ENCODE data around the gene RHOJ. TPM values are rescaled to one million over a fixed set of nuclear protein-coding genes. Genes with fewer than 3 reads are reported as not detected.

Gene RHOJ
- total RNA-seq, 6 donors from 2014 or later = 4.6 to 42.5 (median 14.7) TPM

DNA sequence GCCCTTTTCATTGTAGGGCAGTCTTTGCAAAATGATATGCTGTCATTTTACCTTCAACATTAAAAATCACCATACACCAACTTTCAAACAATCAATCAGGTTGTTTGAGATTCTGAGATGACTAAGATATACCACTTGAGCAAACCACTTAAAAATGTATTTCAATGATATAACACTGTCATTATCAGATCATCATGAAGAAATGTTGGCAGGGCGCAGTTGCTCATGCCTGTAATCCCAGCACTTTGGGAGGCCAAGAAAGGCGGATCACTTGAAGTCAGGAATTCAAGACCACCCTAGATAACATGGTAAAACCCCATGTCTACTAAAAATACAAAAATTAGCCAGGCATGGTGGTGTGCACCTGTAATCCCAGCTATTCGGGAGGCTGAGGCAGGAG is 13.0 kb upstream of the RHOJ start:
- no peak for TF ChIP-seq POLR2AphosphoS5 (IDR thresholded peaks at IDR 0.05)
- TF ChIP-seq EP300 (IDR thresholded peaks at IDR 0.05) = no peak
- TF ChIP-seq POLR2A (IDR thresholded peaks at IDR 0.05) = no peak
- TF ChIP-seq, protein P1, sequence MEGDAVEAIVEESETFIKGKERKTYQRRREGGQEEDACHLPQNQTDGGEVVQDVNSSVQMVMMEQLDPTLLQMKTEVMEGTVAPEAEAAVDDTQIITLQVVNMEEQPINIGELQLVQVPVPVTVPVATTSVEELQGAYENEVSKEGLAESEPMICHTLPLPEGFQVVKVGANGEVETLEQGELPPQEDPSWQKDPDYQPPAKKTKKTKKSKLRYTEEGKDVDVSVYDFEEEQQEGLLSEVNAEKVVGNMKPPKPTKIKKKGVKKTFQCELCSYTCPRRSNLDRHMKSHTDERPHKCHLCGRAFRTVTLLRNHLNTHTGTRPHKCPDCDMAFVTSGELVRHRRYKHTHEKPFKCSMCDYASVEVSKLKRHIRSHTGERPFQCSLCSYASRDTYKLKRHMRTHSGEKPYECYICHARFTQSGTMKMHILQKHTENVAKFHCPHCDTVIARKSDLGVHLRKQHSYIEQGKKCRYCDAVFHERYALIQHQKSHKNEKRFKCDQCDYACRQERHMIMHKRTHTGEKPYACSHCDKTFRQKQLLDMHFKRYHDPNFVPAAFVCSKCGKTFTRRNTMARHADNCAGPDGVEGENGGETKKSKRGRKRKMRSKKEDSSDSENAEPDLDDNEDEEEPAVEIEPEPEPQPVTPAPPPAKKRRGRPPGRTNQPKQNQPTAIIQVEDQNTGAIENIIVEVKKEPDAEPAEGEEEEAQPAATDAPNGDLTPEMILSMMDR (IDR thresholded peaks at IDR 0.05) = no peak
- no peaks in the 10 kb centered on the region for H3K9me3 ChIP-seq
- H3K36me3 ChIP-seq = no peaks in the 10 kb centered on the region
- H3K27ac ChIP-seq = no peak overlapping the region
- H3K4me1 ChIP-seq = peaks cover 0 to 6% (median 2%) of the 10 kb centered on the region in 4 donors
- WGBS, 2 donors = 92 to 95% methylated on average over 3 of the region's 3 CpGs
- ATAC-seq (ENCODE audit: low FRiP score in 2 of 2) (no peak), DNase-seq (no peak)
- no peaks in the 10 kb centered on the region for H3K27me3 ChIP-seq
- H3K4me3 ChIP-seq = no peak overlapping the region

DNA sequence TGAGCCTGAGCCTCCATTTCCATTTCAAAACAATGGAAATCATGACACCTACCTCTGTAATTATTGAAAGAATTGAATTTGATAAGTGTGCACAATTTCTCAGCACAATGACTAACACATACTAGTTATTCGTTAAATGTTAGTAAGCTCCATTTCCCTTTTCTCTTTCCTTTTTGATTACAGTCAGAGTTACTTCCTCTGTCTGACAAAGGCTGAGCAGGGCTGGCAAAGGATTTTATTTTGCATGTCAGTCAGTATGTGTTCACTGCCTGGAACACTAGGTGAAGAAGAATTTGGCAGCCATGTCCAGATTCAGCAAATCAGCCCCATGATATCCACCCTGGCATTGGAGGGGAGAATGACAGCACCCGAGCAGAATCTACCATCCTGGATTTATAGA is 12.2 kb upstream of the RHOJ start:
- 40 to 52% methylated on average over 2 of the region's 2 CpGs for WGBS, 2 donors
- TF ChIP-seq POLR2AphosphoS5 (IDR thresholded peaks at IDR 0.05) (peak in 1 of 2 donors; percentile 9), POLR2A (IDR thresholded peaks at IDR 0.05) (no peak)
- no peak for DNase-seq
- Histone ChIP-seq H3K27ac (peak overlapping the region in 2 of 4 donors; percentile 15 to 29), H3K4me3 (no peak overlapping the region), H3K36me3 (no peaks in the 10 kb centered on the region), H3K27me3 (no peaks in the 10 kb centered on the region), H3K9me3 (no peaks in the 10 kb centered on the region), H3K4me1 (peaks cover 0 to 6% (median 2%) of the 10 kb centered on the region in 4 donors)
- ATAC-seq (ENCODE audit: low FRiP score in 2 of 2) = no peak

DNA sequence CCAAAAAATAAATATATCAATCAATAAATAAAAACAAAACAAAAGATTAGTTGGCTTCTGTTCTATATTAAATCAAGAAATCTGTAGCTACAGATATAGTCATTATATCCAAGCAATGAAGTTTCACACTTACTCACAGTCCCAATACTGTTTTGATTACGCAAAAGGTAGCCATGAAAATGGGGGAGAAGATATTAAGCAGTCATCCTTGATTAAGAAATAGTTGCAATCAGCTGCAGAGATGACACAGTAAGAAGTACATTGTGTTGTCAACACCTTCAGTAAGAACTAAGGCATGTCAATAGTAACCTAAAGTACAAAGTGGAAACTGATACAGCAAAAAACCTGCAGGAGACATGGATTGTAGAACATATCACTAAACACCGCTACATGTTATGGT is 11.0 kb upstream of the RHOJ start:
- WGBS, 2 donors = 93 to 95% methylated on average over 2 of the region's 2 CpGs
- no peak for DNase-seq
- H3K27me3 ChIP-seq = no peaks in the 10 kb centered on the region
- H3K9me3 ChIP-seq = no peaks in the 10 kb centered on the region
- TF ChIP-seq EP300 (IDR thresholded peaks at IDR 0.05) = no peak
- no peak overlapping the region for H3K27ac ChIP-seq
- no peaks in the 10 kb centered on the region for H3K36me3 ChIP-seq
- no peak overlapping the region for H3K4me3 ChIP-seq
- peaks cover 0 to 6% (median 2%) of the 10 kb centered on the region in 4 donors for H3K4me1 ChIP-seq
- ATAC-seq (ENCODE audit: low FRiP score in 2 of 2) = no peak

DNA sequence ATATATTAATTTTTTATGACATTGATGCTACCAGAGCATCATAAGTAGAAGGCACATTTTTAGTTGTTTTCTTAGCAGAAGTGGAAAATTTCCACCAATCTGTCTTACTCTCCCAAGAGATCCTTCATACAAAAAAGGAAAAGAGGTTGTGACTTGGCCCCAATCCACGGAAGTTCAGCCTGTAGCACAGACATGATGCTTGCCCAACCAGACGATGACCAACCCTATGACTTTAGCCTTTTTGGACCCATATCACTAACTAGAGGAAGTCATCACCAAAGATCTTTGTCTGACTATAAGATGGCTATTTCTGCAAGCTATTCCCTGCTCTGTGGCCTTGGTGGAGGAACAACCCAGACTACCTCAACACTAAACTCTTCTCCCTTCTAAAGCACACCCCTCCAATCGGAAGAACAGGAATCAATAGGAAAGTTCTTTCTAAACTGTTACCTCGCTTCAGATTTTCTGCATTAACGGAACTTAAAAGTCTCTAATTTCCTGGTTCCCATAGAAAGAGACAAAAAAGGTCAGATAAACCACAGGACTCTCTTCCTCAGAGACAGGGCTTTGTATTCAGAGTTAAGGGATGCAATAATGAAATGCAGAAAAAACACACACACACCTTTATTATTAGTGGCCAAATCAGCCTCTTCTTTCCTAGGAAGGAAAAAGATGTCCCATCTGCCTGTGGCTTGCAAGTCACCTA is 4.1 kb upstream of the RHOJ start:
- 91 to 92% methylated on average over 5 of the region's 5 CpGs for WGBS, 2 donors
- no peaks in the 10 kb centered on the region for H3K27me3 ChIP-seq
- TF ChIP-seq EP300 (IDR thresholded peaks at IDR 0.05) (no peak), POLR2AphosphoS5 (IDR thresholded peaks at IDR 0.05) (no peak), POLR2A (IDR thresholded peaks at IDR 0.05) (no peak)
- TF ChIP-seq, protein P1 (IDR thresholded peaks at IDR 0.05) = no peak

GRCh38 chr14:63200767-63201166 is 3.5 kb upstream of the RHOJ start:
- DNase-seq (no peak), ATAC-seq (ENCODE audit: low FRiP score in 2 of 2) (peak in 1 of 2 donors; percentile 46)
- Histone ChIP-seq H3K27me3 (no peaks in the 10 kb centered on the region), H3K4me1 (peaks cover 0 to 8% (median 6%) of the 10 kb centered on the region in 4 donors), H3K27ac (no peak overlapping the region), H3K4me3 (no peak overlapping the region), H3K36me3 (no peaks in the 10 kb centered on the region), H3K9me3 (no peaks in the 10 kb centered on the region)
- TF ChIP-seq, protein P1 (IDR thresholded peaks at IDR 0.05) = no peak
- no peak for TF ChIP-seq POLR2AphosphoS5 (IDR thresholded peaks at IDR 0.05)

More for the DNA sequence above, 4.1 kb upstream of the RHOJ start:
- no peak overlapping the region for H3K27ac ChIP-seq
- H3K9me3 ChIP-seq = no peaks in the 10 kb centered on the region
- peaks cover 0 to 8% (median 6%) of the 10 kb centered on the region in 4 donors for H3K4me1 ChIP-seq
- H3K4me3 ChIP-seq = no peak overlapping the region
- DNase-seq (no peak), ATAC-seq (ENCODE audit: low FRiP score in 2 of 2) (peak in 1 of 2 donors; percentile 60)
- H3K36me3 ChIP-seq = no peaks in the 10 kb centered on the region

- no peaks in the 10 kb centered on the region for H3K27me3 ChIP-seq
- peak overlapping the region in 1 of 4 donors; percentile 92 for H3K27ac ChIP-seq
- 90 to 93% methylated on average over 2 of the region's 2 CpGs for WGBS, 2 donors
- DNase-seq (no peak), ATAC-seq (ENCODE audit: low FRiP score in 2 of 2) (no peak)
- no peak overlapping the region for H3K4me3 ChIP-seq
- H3K4me1 ChIP-seq = peaks cover 0 to 11% (median 7%) of the 10 kb centered on the region in 4 donors
- TF ChIP-seq EP300 (IDR thresholded peaks at IDR 0.05) (no peak), POLR2A (IDR thresholded peaks at IDR 0.05) (no peak), POLR2AphosphoS5 (IDR thresholded peaks at IDR 0.05) (no peak)
- TF ChIP-seq, protein P1 (IDR thresholded peaks at IDR 0.05) = no peak
- no peaks in the 10 kb centered on the region for H3K36me3 ChIP-seq
- H3K9me3 ChIP-seq = no peaks in the 10 kb centered on the region
These were observed 1.2 kb upstream of the RHOJ start for GRCh38 chr14:63203015-63203414.
